ENCODE data around the gene HOOK2. TPM values are rescaled to one million over a fixed set of nuclear protein-coding genes. Genes with fewer than 3 reads are reported as not detected.

HOOK2 gene
- total and polyA plus RNA-seq, 7 donors: 11.3 to 33.0 (median 21.7) TPM

- no peak for TF ChIP-seq CTCF (IDR thresholded peaks at IDR 0.05)
- peak overlapping the region; percentile 81 for H3K4me3 ChIP-seq
- DNase-seq (no peak), ATAC-seq (no peak)
- peaks cover 0 to 41% of the 10 kb centered on the region in 2 donors for H3K36me3 ChIP-seq (ENCODE audit: insufficient read depth in 1 of 2, low read depth in 1 of 2)
- H3K27ac ChIP-seq: peak overlapping the region; percentile 91
- no peaks in the 10 kb centered on the region for H3K9me3 ChIP-seq
- H3K4me1 ChIP-seq: peaks cover 32% of the 10 kb centered on the region
- H3K27me3 ChIP-seq (ENCODE audit: insufficient read depth in 3 of 3, low read length in 2 of 3): no peaks in the 10 kb centered on the region
- 10 to 14% (median 11%) methylated on average over 13 of the region's 13 CpGs for WGBS, 3 donors
- intact Hi-C loops (cut with DNase I): no loop called here
Observed at GRCh38 chr19:12737835-12738351, 37.5 kb downstream of the HOOK2 start.

- peak; percentile 87 to 91 (median 89) for ATAC-seq
- WGBS, 3 donors: 0% methylated on average over 29 of the region's 29 CpGs
Observed at GRCh38 chr19:12736995-12737834, 38.1 kb downstream of the HOOK2 start, which contains the start of gene GET3. Gene GET3, plus strand, starts transcription at chr19:12737497. Its CDS starts 9 bp downstream, at chr19:12737506.

GRCh38 chr19:12733369-12734214 lies 41.8 kb downstream of the HOOK2 start:
- H3K4me1 ChIP-seq: peaks cover 38% of the 10 kb centered on the region
- 1 to 2% (median 2%) methylated on average over 15 of the region's 15 CpGs for WGBS, 3 donors
- H3K27ac ChIP-seq: peak overlapping the region; percentile 92
- intact Hi-C loops (cut with DNase I): no loop called here
- DNase-seq: no peak
- no peaks in the 10 kb centered on the region for H3K27me3 ChIP-seq (ENCODE audit: insufficient read depth in 3 of 3, low read length in 2 of 3)
- H3K9me3 ChIP-seq: no peaks in the 10 kb centered on the region
- no peak for ATAC-seq
- H3K36me3 ChIP-seq (ENCODE audit: insufficient read depth in 1 of 2, low read depth in 1 of 2): peaks cover 0 to 34% of the 10 kb centered on the region in 2 donors
- H3K4me3 ChIP-seq: peak overlapping the region; percentile 89
- no peak for TF ChIP-seq CTCF (IDR thresholded peaks at IDR 0.05)

More at GRCh38 chr19:12736995-12737834, 38.1 kb downstream of the HOOK2 start, which contains the start of gene GET3:
- peak; percentile 73 to 89 for DNase-seq
- peak within 1 kb of the TSS; percentile 91 for H3K27ac ChIP-seq
- H3K4me3 ChIP-seq: peak within 1 kb of the TSS; percentile 81
- intact Hi-C loops (cut with DNase I): no loop called here
- no peaks in the 10 kb centered on the region for H3K9me3 ChIP-seq
- no peaks in the 10 kb centered on the region for H3K27me3 ChIP-seq (ENCODE audit: insufficient read depth in 3 of 3, low read length in 2 of 3)
- H3K36me3 ChIP-seq (ENCODE audit: insufficient read depth in 1 of 2, low read depth in 1 of 2): peaks cover 0 to 38% of the 10 kb centered on the region in 2 donors
- TF ChIP-seq CTCF (IDR thresholded peaks at IDR 0.05): no peak
- peaks cover 39% of the 10 kb centered on the region for H3K4me1 ChIP-seq

GRCh38 chr19:12731337-12731736 lies 44.0 kb downstream of the HOOK2 start:
- intact Hi-C loops (cut with DNase I): no loop called here
- ATAC-seq (no peak), DNase-seq (no peak)
- H3K36me3 ChIP-seq (ENCODE audit: insufficient read depth in 1 of 2, low read depth in 1 of 2): peaks cover 0 to 31% of the 10 kb centered on the region in 2 donors
- TF ChIP-seq CTCF (IDR thresholded peaks at IDR 0.05): no peak
- H3K27me3 ChIP-seq (ENCODE audit: insufficient read depth in 3 of 3, low read length in 2 of 3): no peaks in the 10 kb centered on the region
- H3K27ac ChIP-seq: no peak overlapping the region
- 89 to 94% (median 91%) methylated on average over 24 of the region's 24 CpGs for WGBS, 3 donors
- no peak overlapping the region for H3K4me3 ChIP-seq
- H3K9me3 ChIP-seq: no peaks in the 10 kb centered on the region
- peaks cover 26% of the 10 kb centered on the region for H3K4me1 ChIP-seq

All from psoas muscle (tissue), 8 donors.